ENCODE measurements around the gene WASF3.

DNA sequence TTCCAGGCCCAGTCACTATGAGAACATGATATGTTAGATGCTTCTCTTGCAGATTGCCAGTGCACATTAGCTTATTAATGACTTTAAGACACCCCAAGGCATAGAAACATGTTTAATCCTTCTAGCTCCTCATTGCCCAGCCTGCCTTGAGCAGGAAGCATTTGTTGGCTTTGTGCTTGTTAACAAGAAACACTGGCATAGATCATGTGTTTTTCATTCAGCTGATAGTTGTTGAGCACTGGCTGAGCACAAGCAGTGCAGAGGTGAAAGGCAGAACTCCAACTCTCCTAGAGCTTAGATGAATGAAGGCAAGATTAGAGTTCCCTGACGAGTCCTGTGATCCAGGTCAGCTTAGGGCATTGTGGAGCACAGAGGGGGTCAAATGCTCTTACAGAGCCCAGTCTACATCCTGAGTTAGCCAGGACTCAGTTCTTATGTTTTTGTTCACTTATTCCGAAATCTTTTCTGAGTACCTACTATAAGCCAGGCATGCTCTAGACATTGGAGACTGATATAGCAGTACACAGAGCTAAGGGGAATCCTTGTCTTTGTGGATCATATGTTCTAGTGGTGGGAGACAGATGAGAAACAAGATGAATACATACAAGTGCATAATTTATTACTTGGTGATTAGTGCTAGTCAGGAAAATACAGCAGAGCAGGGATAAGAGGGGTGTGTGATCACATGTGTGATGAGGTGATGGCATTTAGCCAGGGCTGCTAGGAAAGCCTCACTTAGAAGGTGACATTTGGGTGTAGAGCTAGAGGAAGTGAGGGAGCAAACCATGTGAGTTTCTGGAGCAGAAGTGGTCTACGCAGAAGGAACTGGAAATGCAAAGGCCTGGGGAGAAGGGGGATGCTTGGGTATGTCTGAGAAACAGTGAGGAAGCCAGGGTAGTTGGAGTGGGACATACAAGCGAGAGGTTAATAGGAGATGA, 101.2 kb downstream of the WASF3 start:
- TF ChIP-seq, protein P1, sequence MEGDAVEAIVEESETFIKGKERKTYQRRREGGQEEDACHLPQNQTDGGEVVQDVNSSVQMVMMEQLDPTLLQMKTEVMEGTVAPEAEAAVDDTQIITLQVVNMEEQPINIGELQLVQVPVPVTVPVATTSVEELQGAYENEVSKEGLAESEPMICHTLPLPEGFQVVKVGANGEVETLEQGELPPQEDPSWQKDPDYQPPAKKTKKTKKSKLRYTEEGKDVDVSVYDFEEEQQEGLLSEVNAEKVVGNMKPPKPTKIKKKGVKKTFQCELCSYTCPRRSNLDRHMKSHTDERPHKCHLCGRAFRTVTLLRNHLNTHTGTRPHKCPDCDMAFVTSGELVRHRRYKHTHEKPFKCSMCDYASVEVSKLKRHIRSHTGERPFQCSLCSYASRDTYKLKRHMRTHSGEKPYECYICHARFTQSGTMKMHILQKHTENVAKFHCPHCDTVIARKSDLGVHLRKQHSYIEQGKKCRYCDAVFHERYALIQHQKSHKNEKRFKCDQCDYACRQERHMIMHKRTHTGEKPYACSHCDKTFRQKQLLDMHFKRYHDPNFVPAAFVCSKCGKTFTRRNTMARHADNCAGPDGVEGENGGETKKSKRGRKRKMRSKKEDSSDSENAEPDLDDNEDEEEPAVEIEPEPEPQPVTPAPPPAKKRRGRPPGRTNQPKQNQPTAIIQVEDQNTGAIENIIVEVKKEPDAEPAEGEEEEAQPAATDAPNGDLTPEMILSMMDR (IDR thresholded peaks at IDR 0.05 in 4 of 5, conservative IDR thresholded peaks at IDR 0.05 in 1 of 5): no peak
- no peak for TF ChIP-seq POLR2A (IDR thresholded peaks at IDR 0.05)

Measured in gastrocnemius medialis (tissue), 4 donors.